HG03139 (cell line): Measurements from ENCODE around the gene LMNA.
"Not testable (repeated sequence)": the region's sequence is repeated elsewhere in the genome, so short reads cannot be mapped to it uniquely, and the experiment has no call there.

Experiments
- ATAC-seq: cut with Tn5 transposase; IDR thresholded peaks from one replicate; pipeline ENCODE4 v1.9.1; 2021; ENCODE audit not compliant: unreplicated experiment

The LMNA gene

DNA sequence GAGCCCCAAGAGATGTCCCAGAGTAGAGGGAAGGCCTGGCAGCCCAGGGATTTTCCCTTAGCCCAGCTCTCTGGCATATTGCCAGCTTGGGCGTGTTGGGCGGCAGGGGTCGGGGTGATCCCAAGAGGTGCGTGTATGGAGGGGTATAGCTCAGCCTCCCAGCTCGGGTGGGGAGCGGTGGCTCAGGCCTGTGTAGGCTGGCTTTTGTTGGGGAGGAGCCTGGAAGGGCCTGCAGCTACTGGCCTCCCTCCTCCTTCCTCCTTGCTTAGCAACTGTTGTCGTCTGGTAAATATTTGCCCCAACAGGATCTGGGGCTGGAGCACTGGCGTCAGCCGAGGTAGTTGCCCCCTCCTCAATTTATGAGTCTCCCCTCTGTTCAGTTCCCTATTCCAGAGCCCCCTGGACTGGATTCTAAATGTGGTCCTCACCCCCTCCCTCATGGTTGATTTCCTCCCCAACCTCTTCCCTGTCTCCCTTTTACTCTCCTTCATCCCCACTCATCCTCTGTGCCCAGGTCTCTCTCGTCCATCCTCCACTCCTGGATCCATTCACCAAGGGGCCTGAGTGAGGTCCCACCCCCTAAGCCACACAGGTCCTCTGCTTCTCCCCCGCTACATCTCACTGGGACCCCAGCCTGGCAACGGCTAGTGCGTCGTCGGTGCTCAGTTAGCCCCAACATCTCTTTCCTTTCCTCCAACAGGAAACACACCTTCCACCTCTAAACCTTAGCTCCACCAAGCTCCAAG is 10.3 kb upstream of the LMNA start:
- no peak for ATAC-seq

DNA sequence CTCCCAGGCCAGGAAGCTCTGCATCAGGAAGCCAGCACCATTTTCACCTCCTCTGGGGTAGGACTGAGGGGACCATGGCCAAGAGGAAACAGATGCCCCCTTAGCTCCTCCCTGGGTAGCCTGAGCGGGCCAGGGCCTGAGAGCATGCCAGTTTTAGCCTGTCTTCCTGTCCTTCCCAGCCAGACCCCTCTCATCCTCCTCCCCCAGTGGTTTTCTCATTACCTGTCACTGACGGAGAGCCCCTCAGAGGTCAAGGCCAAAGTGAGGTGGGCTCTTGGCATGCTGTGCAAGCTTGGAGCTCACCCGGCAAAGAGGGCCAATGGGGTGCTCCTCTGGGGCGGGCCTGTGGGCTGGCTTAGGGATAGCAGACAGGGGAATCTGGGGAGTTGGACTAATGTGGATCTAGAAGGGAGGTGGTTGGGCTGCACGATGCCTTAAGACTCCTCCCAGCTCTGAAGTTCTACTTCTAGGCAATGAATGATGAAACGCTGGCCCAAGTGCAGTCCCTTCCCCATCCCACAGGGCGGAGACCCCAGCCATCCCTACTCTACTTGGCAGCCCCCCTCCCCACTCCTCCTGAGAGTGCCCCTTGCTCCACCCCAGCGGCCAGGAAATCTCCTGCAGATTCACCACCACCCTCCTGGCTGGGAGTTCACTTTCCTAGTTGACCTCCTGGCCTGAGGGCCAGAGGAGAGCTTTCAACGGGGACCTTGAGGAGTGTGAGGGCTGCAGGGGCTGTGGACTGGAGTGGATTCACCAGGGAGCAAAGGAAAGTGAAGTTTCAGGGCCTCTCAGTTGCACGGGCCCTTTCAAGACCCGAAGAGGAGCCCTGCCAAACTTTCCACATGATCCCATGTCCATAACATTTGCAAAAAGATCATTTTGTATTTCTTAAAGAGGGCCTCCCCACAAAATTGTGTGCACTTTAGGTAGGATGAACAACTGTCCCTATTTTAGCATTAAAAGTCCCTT is 9.4 kb upstream of the LMNA start:
- ATAC-seq, result no peak

DNA sequence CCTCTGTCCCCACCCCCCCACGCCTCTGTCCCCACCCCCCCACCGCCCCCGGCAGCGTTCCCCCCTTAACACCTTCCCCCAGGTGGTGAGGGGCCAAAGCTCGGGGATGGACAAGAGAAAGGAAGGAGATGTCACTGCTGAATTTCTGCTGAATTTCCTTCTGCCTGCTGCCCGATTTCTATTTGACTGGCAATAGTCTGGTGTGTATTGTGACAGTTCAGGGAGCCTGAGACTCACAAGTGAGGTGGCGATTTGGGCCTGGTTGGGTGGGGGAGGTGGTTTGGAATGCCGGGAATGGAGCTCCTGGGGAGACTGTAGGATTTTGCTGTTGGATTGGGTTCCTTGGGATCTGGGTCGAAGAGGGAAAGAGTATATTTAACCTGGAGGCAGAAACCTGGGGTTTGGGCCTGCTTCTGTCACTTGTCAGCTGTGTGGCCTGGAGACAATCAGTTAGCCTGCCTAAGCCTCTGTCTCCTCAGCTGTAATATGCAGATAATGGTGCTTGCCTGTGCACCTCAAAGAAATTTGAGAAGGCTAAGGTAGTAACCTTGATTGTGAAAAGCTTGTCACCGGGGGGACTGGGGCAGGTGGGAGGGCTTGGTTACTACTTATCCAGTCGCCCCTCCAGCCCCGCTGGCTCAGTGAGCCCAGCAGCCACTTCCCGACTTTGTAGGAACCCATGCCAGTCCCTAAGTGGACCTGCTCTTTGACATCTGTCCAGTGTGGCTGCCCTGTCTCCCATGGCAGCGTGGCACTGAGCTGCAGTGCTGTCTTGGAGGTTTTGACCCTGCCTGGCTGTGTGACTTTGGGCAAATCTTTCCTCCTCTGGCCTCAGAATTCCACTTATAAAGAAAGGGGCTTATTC is 7.7 kb upstream of the LMNA start:
- ATAC-seq, result no peak

DNA sequence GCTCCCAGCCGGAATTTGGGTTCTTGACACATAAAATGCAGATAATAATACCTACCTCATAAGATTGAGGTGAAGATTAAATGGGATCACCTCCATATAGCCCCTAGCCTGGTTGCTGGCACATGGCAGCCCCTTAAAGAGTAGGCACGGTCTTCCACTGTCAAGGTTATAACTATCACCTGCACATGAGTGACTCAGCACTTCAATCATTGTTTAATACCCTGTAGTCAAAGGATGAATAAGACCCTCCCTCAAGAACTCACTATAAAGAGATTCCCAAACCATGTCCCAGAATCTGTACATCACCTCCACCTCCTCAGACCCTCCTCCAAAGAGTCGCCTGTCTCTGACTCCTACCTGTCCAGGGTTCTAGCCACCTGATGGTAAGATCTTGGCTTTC is 6.5 kb upstream of the LMNA start:
- ATAC-seq, result no peak

DNA sequence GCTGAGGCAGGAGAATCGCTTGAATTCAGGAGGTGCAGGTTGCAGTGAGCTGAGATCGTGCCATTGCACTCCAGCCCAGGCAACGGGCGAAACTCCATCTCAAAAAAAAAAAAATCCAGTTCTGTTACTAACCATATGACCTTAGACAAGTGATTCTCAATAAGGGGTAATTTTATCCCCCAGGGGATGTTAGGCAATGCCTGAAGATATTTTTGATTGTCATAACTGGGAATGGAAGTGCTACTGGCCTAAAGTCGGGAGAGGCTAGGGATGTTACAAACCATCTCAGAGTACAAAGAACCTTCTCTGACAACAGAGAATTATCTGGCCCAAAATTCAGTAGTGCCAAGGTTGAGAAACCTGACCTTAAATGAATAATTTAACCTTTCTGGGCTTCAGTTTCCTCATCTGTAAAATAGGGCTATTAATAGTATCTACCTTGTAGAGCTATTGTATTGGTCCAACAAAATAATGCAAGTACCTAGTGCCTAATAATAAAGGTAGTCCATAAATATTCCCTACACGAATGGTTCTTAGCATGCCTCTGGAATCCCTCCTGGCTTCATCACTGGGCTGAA is 5.8 kb upstream of the LMNA start:
- no peak for ATAC-seq

DNA sequence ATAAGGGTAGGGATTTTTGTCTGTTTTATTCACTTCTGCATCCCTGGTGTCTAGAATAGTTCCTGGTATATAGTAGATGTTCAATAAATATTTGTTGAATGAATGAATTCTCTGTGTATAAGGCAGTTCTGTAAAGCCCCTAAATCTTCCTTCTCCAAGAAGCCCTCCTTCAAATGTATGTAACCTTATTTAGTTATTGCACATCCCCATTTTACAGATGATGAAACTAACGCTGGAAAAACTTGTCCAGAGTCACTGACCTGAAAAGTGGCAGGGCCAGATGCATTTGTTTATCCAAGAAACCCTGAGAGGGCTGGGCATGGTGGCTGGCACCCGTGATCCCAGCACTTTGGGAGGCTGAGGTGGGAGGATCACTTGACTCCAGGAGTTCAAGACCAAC is 4.3 kb upstream of the LMNA start:
- ATAC-seq, result no peak

DNA sequence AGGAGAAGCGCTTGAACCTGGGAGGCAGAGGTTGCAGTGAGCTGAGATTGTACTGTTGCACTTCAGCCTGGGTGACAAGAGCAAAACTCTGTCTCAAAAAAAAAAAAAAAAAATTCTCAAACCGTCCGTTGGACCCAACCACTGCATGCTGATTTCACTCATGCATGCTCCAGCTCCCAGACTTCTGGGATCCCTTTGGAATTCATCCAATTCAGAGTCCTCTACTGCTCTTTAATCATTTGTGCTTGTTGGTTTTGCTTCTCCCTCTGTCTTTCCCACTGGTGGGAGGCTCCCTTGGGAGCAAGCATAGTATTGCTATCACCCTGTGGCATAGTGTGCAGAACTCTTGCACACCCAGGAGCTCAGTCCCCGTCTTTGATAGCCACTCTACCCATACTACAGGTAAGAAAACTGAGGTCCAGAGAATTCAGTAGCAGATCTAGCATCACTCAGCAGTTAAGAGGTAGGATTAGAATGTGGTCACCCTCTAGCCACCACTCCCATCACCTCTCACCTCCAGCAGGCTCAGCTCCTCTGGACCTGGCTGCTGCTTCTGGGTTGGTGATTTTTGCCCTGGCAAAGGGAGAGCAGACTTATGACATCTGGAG is 3.1 kb upstream of the LMNA start:
- no peak for ATAC-seq

DNA sequence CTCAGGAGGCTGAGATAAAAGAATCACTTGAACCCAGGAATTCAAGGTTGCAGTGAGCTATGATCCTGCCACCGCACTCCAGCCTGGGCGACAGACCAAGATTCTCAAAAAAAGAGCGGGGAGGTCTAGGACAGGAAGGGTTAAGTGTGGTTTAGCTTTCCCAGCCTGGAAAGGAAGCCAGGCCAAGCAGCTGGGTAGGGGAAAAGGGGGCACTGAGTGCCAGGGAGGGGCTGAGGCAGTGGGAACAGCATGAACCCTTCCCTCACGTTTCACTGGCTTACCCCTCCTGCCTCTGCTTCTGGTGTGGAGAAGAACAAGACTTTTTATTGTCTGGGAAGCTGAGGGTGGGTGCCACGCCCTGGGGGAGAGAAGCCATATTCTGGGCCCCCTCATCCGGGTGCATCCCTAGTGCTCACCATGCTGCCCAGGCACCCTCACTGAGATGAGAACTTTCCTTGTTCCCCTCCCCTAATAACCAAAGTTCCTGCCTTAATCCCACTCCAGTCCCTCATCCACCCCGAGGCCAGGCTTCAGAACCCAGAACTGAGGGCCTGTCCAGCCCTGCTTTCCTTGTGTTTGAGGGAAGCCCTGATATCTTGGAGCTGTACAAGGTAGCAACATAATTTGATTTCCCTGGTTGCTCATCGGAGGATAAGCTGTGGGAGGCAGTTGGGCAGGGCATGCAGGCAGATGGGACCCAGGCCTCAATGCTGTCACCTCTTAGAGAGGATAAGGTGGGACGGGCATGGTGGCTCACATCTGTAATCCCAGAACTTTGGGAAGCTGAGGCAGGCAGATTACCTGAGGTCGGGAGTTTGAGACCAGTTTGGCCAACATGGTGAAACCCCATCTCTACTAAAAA is 2.0 kb upstream of the LMNA start:
- no peak for ATAC-seq

DNA sequence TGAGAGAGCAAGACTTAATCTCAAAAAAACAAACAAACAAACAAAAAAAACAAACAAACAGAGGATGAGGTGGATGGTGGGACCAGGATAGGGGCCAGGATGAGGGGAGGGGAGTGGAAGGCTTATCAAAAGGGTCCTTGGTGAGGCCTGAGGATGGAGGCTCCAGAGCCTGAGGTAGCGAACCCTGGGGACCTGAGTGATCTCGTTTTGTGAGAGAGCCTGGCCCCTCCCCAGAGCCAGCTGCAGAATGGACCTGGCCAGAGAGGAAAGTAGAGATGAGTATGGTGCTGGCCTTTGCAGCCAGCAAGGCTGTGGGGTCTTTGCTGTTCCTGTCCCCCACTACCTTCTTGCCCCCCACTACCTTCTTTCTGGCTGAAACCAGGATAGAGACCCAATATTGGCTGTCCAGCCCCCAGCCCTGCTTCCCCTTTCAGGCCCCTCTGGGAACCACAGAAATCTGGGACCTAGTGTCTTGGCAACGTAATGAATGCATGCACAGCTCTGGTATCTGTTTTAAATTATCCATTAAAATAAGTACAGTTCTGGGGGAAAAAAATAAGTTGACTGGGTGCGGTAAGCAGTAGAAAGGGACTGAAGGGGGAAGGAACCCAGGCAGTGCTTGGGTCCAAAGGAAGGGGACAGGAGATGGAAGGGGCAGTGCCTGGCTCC is 1.1 kb upstream of the LMNA start:
- no peak for ATAC-seq

DNA sequence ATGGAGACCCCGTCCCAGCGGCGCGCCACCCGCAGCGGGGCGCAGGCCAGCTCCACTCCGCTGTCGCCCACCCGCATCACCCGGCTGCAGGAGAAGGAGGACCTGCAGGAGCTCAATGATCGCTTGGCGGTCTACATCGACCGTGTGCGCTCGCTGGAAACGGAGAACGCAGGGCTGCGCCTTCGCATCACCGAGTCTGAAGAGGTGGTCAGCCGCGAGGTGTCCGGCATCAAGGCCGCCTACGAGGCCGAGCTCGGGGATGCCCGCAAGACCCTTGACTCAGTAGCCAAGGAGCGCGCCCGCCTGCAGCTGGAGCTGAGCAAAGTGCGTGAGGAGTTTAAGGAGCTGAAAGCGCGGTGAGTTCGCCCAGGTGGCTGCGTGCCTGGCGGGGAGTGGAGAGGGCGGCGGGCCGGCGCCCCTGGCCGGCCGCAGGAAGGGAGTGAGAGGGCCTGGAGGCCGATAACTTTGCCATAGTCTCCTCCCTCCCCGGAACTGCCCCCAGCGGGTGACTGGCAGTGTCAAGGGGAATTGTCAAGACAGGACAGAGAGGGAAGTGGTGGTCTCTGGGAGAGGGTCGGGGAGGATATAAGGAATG is 505 bp downstream of the LMNA start:
- no peak for ATAC-seq

DNA sequence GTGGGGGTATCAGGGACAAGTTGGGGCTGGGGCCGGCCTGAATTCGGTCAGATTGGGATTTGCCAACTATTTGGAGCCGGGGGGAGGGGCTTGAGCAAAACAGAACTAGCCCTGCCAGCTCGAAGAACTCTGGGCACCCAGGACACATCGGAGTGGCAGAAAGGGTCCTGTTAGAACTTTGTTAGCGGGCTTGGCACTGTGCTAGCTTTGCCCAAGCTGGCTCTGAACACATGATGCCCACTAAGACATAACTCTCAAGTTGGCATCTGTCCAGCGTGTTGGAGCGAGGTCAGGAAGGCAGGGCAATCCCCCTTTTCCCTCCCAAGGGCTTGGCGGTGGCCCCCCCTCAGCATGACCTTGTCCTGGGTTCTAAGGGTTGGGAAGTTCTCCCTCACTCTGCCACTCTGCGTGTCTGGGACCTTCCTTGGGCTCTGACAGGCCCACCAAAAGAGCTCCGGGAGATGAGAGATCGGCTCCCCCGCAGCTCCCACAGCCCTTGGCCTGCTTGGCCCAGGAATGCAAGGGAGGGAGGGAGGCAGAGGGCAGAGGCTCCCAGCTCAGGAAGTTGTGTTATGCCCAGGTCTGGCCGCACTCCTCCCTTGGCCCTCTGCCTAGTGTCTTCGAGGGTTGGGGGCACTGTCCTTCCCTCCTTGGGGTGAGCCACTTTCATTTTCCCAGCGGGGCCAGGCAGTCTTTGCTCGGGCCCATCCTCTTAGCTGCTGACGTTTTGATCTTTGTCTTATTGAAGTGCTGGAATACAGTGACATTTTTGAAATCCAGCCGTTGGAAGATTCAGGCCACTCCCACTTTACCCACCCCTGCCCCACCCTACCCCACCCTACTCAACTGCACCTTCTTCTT is 1.2 kb downstream of the LMNA start:
- no peak for ATAC-seq

DNA sequence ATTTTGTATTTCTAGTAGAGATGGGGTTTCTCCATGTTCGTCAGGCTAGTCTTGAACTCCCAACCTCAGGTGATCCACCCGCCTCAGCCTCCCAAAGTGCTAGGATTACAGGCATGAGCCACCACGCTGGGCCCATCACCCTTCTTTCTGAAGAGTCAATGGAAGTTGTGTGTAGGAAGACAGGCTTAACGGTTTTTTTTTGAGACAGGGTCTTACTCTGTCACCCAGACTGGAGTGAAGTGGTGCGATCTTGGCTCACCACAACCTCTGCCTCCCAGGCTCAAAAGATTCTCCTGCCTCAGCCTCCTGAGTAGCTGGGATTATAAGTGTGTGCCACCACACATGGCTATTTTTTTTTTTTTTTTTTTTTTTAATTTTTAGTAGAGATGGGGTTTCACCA is 2.2 kb downstream of the LMNA start:
- not testable (repeated sequence) for ATAC-seq

DNA sequence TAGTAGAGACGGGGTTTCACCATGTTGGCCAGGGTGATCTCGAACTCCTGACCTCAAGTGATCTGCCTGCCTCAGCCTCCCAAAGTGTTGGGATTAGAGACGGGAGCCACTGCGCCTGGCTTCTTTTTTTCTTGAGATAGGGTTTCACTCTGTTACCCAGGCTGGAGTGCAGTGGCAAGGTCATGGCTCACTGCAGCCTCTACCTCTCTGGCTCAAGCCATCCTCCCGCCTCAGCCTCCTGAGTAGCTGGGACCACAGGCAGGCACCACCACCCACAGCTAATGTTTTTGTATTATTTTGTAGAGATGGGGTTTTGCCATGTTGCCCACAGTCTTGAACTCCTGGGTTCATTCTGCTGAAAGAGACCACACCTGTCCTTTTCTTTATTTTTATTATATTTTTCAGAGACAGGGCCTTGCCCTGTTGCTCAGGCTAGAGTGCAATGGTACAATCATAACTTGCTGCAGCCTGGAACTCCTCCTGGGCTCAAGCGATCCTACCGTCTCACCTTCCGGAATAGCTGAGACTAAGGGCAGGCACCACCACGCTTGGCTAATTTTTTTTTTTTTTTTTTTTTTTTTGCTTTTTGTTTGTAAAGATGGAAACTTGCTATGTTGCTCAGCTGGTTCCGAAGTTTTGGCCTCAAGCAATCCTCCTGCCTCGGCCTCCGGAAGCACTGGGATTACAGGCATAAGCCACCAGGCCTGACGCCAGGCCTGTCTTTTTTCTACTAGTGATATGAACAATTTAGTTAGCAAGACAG is 3.1 kb downstream of the LMNA start:
- ATAC-seq, result no peak

DNA sequence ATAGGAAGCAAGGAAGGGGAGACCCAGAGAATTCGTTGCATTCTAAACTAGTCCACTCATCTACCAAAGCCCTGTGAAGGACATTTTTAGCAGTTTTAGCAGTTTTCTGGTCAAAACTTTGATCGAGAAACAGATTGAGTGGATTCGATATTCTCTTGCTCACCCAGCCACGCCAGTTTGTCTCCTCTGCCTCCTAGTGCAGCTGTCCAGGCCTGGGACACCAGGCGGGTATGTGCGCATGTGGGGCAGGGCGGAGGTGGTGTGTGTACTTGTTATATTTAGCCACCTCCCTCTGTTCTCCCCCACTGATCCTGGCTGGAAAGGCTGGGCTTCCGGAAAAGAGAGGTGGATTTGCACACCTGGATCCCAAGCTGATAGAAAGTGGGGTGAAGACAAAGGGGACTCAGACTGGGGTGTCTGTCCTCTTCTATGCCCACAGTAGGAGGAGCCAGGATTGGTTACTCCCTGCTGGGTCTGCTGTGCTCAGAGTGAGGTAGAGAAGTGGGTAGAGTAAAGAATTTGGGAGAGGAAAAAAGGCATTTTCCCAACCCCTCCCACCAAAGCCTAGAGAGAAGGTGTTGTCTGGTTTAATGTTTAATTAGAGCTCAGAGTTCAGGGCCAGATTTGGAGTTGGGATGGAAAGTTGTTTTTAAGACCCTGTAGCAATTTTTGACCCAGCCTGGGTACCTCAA is 3.8 kb downstream of the LMNA start:
- no peak for ATAC-seq

DNA sequence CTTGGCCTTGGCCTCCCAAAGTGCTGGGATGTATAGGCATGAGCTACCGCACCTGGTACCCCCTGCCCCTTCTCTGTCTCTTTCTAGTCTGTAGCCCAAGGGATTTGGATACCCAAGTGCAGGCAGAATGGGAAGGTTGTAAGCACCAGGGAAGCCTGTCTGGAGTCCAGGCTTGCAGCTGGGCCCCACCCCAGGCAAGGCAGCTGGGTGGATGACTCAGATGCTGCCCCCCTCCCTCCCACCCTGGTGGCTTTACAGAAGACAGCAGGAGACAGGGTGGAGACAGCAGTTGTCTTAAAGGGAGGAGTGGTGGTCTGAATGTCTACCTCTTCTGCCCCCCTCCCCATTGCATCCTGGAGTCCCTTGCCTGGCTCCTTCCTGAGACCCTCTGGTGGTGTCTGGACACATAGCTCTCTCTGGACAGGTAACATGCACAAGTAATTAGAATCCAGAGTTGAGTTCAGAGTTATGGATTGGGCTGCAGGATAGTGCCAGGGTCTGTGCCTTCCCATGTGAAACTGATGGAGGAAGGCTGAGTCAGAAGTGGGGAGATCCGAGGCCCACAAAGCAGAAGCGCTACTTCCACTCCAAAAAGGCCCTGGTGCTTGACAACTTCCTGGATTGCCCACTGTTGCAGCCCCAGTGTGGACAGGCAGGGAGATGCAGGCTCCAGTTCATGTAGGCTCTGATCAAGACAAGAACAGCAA is 5.1 kb downstream of the LMNA start:
- ATAC-seq, result no peak

DNA sequence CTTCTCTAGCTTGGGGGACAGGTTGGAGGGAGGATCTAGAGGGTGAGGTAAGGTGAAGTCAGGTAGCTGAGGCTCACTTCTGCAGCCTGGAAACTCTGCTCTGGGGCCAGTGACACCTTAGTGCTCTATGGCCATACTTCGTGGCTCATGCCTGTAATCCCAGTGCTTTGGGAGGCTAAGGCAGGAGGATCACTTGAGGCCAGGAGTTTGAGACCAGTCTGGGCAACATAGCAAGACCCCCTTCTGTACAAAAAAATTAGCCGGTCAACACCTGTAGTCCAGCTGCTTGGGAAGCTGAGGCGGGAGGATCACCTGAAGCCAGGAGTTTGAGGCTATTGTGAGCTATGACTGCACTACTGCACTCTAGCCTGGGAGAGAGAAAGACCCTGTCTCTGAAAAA is 5.8 kb downstream of the LMNA start:
- ATAC-seq, result no peak
